Measurements from ENCODE around the gene FBN2.

Gene FBN2

DNA sequence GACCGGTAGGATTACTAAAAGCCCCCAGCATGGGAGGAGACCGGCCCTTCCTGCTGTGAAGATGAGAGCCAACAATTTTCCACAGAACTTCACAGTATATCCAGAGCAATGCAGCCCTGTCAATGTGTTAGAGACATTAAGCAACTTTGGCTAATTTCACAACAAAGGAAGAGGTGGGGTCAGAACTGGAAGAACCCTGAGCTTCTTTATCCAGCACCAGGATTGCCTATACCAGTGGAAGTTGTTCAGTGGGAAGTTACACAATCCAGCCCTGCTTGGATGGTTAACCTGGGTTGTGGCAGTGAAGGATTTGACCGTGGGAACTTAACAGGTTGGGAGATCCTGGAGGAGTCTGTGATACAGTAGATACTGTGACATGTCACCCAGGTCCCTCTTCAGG, 197.0 kb downstream of the FBN2 start:
- H3K4me3 ChIP-seq (ENCODE audit: severe bottlenecking): no peak overlapping the region
- no peaks in the 10 kb centered on the region for H3K27me3 ChIP-seq (ENCODE audit: insufficient read depth, poor library complexity, severe bottlenecking)
- peak; percentile 70 for ATAC-seq (ENCODE audit: low read depth)
- no peak for DNase-seq (ENCODE audit: low spot score)
- H3K9me3 ChIP-seq (ENCODE audit: severe bottlenecking): no peaks in the 10 kb centered on the region
- H3K36me3 ChIP-seq (ENCODE audit: low read depth): peaks cover 98% of the 10 kb centered on the region
- no peaks in the 10 kb centered on the region for H3K4me1 ChIP-seq (ENCODE audit: insufficient read depth, poor library complexity, severe bottlenecking)
- no peak overlapping the region for H3K27ac ChIP-seq (ENCODE audit: poor library complexity, severe bottlenecking)
- TF ChIP-seq, protein P1, sequence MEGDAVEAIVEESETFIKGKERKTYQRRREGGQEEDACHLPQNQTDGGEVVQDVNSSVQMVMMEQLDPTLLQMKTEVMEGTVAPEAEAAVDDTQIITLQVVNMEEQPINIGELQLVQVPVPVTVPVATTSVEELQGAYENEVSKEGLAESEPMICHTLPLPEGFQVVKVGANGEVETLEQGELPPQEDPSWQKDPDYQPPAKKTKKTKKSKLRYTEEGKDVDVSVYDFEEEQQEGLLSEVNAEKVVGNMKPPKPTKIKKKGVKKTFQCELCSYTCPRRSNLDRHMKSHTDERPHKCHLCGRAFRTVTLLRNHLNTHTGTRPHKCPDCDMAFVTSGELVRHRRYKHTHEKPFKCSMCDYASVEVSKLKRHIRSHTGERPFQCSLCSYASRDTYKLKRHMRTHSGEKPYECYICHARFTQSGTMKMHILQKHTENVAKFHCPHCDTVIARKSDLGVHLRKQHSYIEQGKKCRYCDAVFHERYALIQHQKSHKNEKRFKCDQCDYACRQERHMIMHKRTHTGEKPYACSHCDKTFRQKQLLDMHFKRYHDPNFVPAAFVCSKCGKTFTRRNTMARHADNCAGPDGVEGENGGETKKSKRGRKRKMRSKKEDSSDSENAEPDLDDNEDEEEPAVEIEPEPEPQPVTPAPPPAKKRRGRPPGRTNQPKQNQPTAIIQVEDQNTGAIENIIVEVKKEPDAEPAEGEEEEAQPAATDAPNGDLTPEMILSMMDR (IDR thresholded peaks at IDR 0.05; ENCODE audit: poor library complexity, severe bottlenecking): no peak

DNA sequence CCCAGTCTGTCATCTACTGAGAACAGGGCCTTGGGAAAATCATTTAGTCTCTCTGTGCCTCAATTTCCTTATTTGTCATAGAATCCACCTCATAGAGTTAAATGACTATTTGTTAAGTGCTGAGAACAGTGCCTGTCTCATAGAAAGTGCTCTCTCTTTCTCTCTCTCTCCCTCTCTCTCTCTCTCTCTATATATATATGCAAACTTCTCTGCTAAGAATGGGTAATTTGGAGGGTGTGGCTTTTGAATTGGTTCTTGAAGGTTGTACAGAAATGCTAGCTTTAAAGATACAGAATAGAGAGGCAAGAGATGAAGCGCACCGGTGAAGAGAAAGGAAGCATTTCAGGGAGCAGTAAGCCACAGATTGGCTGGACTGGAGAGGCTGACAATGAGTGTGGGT, 197.4 kb downstream of the FBN2 start:
- TF ChIP-seq, protein P1 (IDR thresholded peaks at IDR 0.05; ENCODE audit: poor library complexity, severe bottlenecking): no peak
- Histone ChIP-seq H3K36me3 (ENCODE audit: low read depth) (peaks cover 98% of the 10 kb centered on the region), H3K4me1 (ENCODE audit: insufficient read depth, poor library complexity, severe bottlenecking) (no peaks in the 10 kb centered on the region), H3K27ac (ENCODE audit: poor library complexity, severe bottlenecking) (no peak overlapping the region), H3K9me3 (ENCODE audit: severe bottlenecking) (no peaks in the 10 kb centered on the region), H3K4me3 (ENCODE audit: severe bottlenecking) (no peak overlapping the region), H3K27me3 (ENCODE audit: insufficient read depth, poor library complexity, severe bottlenecking) (no peaks in the 10 kb centered on the region)
- ATAC-seq (ENCODE audit: low read depth) (no peak), DNase-seq (ENCODE audit: low spot score) (no peak)

DNA sequence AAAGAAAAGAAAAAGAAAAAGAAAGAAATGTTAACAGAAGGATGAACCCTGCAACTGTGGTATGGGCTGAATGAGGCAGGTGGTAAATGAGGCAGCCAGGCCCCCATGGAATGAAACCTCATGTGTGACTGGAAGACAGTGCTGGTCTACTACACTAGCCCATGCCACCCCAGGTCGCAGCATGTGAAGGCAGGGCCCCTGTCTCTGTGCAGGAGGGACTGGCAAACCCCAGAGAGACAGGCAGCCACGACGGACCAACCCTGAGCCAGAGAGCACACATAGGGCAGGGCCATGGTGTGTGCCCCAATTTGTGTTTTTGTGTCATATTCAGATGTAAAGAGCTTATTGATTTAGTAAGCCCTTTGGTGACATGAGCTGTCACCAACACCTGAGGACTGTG, 198.5 kb downstream of the FBN2 start:
- TF ChIP-seq, protein P1 (IDR thresholded peaks at IDR 0.05; ENCODE audit: poor library complexity, severe bottlenecking): no peak
- Histone ChIP-seq H3K36me3 (ENCODE audit: low read depth) (peaks cover 98% of the 10 kb centered on the region), H3K4me3 (ENCODE audit: severe bottlenecking) (no peak overlapping the region), H3K27me3 (ENCODE audit: insufficient read depth, poor library complexity, severe bottlenecking) (no peaks in the 10 kb centered on the region), H3K27ac (ENCODE audit: poor library complexity, severe bottlenecking) (no peak overlapping the region), H3K9me3 (ENCODE audit: severe bottlenecking) (no peaks in the 10 kb centered on the region), H3K4me1 (ENCODE audit: insufficient read depth, poor library complexity, severe bottlenecking) (no peaks in the 10 kb centered on the region)
- DNase-seq (ENCODE audit: low spot score) (no peak), ATAC-seq (ENCODE audit: low read depth) (no peak)

DNA sequence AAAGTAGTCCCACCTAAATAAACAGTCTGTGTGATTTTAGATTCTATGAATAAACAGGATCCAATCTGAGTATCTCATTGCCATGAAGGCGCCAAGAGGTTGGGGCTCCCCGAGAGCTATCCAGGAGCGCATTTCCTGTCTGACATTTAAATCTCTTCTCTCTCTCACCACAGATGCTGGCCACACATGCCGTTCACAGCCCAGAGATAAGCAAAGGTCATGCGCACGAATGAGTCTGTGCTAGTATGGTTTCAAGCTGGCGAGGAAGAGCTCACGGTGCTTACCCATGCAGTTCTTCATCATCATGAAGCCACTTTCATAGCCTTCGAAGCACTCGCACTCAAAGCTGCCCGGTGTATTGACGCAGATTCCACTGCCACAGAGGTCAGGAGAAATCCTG, 199.4 kb downstream of the FBN2 start:
- Histone ChIP-seq H3K27ac (ENCODE audit: poor library complexity, severe bottlenecking) (no peak overlapping the region), H3K4me1 (ENCODE audit: insufficient read depth, poor library complexity, severe bottlenecking) (no peaks in the 10 kb centered on the region), H3K9me3 (ENCODE audit: severe bottlenecking) (no peaks in the 10 kb centered on the region), H3K27me3 (ENCODE audit: insufficient read depth, poor library complexity, severe bottlenecking) (no peaks in the 10 kb centered on the region), H3K36me3 (ENCODE audit: low read depth) (peaks cover 98% of the 10 kb centered on the region), H3K4me3 (ENCODE audit: severe bottlenecking) (no peak overlapping the region)
- TF ChIP-seq, protein P1 (IDR thresholded peaks at IDR 0.05; ENCODE audit: poor library complexity, severe bottlenecking): no peak
- ATAC-seq (ENCODE audit: low read depth) (no peak), DNase-seq (ENCODE audit: low spot score) (no peak)

DNA sequence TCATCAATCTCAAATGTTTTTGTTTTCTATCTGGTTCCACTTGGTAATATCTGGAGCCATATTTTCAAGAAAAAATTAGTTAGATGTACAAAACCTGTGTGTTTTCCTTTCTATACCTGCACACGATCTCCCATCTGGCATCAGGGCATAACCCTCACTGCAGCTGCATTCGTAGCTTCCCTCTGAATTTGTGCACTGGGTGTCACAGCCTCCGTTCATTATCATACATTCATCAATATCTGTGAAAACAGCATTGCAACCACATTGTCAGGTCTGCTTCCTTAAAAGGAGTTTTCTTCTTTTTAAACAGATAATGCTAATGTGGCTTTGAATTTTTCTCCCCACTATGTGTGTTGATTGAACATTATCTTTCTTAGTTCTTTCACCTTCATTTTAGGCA, 202.7 kb downstream of the FBN2 start:
- no peaks in the 10 kb centered on the region for H3K4me1 ChIP-seq (ENCODE audit: insufficient read depth, poor library complexity, severe bottlenecking)
- no peak for DNase-seq (ENCODE audit: low spot score)
- H3K4me3 ChIP-seq (ENCODE audit: severe bottlenecking): no peak overlapping the region
- H3K27me3 ChIP-seq (ENCODE audit: insufficient read depth, poor library complexity, severe bottlenecking): no peaks in the 10 kb centered on the region
- ATAC-seq (ENCODE audit: low read depth): no peak
- H3K9me3 ChIP-seq (ENCODE audit: severe bottlenecking): no peaks in the 10 kb centered on the region
- TF ChIP-seq, protein P1 (IDR thresholded peaks at IDR 0.05; ENCODE audit: poor library complexity, severe bottlenecking): no peak
- peaks cover 100% of the 10 kb centered on the region for H3K36me3 ChIP-seq (ENCODE audit: low read depth)
- no peak overlapping the region for H3K27ac ChIP-seq (ENCODE audit: poor library complexity, severe bottlenecking)
